HepG2 (cell line): ENCODE measurements around the gene MAN1A1. TPM values are rescaled to one million over a fixed set of nuclear protein-coding genes. Genes with fewer than 3 reads are reported as not detected.

ENCODE experiments used
- ATF1 ChIP-seq: IDR thresholded peaks from 2 replicates; pipeline ENCODE4 v1.6.1; 2016; ENCODE audit warnings: mild to moderate bottlenecking, control low read depth
- ATM ChIP-seq: fragments of 450-650 bp; IDR thresholded peaks from 2 replicates; pipeline ENCODE4 v1.7.1; 2017; ENCODE audit warnings: mild to moderate bottlenecking, borderline replicate concordance
- CBFB ChIP-seq: sonication (generic); formaldehyde crosslinking; IDR thresholded peaks from 2 replicates; pipeline ENCODE4 v1.4.0; 2020; ENCODE audit warnings: missing genetic modification reagents
- CCAR2 ChIP-seq: fragments of 200-400 bp; formaldehyde crosslinking; optimal IDR thresholded peaks from 2 replicates; pipeline ENCODE3; 2018; ENCODE audit warnings: low read depth, mild to moderate bottlenecking, low read length, moderate library complexity
- DPF2 ChIP-seq: sonication (generic); formaldehyde crosslinking; IDR thresholded peaks from 2 replicates; pipeline ENCODE4 v1.4.0; 2020; ENCODE audit warnings: mild to moderate bottlenecking, low read depth, missing genetic modification reagents, borderline replicate concordance
- FLYWCH1 ChIP-seq: sonication (generic); formaldehyde crosslinking; IDR thresholded peaks from 2 replicates; pipeline ENCODE4 v1.8.1; 2023; ENCODE audit warnings: mild to moderate bottlenecking, missing genetic modification reagents
- GATAD1 ChIP-seq: IDR thresholded peaks from 2 replicates; pipeline ENCODE4 v1.6.1; 2016; ENCODE audit warnings: missing genetic modification reagents, missing compliant biosample characterization
- IRF2 ChIP-seq: IDR thresholded peaks from 2 replicates; pipeline ENCODE4 v1.6.1; 2018; ENCODE audit warnings: missing genetic modification reagents, missing compliant biosample characterization
- MLX ChIP-seq: IDR thresholded peaks from 2 replicates; pipeline ENCODE4 v1.6.1; 2016
- NFIC ChIP-seq: IDR thresholded peaks from 2 replicates; pipeline ENCODE4 v1.6.1; 2012; ENCODE audit warnings: mild to moderate bottlenecking, low read length, inconsistent platforms
- NR2C2 ChIP-seq: sonication (generic); formaldehyde crosslinking; IDR thresholded peaks from 2 replicates; pipeline ENCODE4 v1.4.0; 2020; ENCODE audit warnings: missing genetic modification reagents, mild to moderate bottlenecking, moderate library complexity, borderline replicate concordance
- NR2F6 ChIP-seq, 2 experiments: IDR thresholded peaks; 2 replicates each; pipeline ENCODE4 v1.6.1; 2016; ENCODE audit warnings: antibody characterized with exemption in 1 of 2, mild to moderate bottlenecking in 1 of 2
- POGZ ChIP-seq: sonication (generic); formaldehyde crosslinking; IDR thresholded peaks from 2 replicates; pipeline ENCODE4 v1.4.0; 2020; ENCODE audit warnings: mild to moderate bottlenecking, missing genetic modification reagents
- PPARG ChIP-seq: conservative IDR thresholded peaks from 2 replicates; pipeline ENCODE4 v1.6.1; 2016; ENCODE audit warnings: missing biosample characterization, missing genetic modification reagents
- TBX3 ChIP-seq: fragments of 450-650 bp; IDR thresholded peaks from 2 replicates; pipeline ENCODE4 v1.6.1; 2017; ENCODE audit warnings: antibody characterized with exemption, mild to moderate bottlenecking, inconsistent platforms, borderline replicate concordance
- TEAD3 ChIP-seq: optimal IDR thresholded peaks from 2 replicates; pipeline ENCODE3; 2016; ENCODE audit warnings: borderline replicate concordance
- THAP11 ChIP-seq: IDR thresholded peaks from 2 replicates; pipeline ENCODE4 v1.6.1; 2016; ENCODE audit warnings: missing biosample characterization, missing genetic modification reagents
- ZKSCAN1 ChIP-seq: fragments of 150-350 bp; IDR thresholded peaks from 2 replicates; pipeline ENCODE4 v1.6.1; 2014; ENCODE audit warnings: low read length
- ZMAT5 ChIP-seq: sonication (generic); formaldehyde crosslinking; IDR thresholded peaks from 2 replicates; pipeline ENCODE4 v1.5.0; 2020; ENCODE audit warnings: mild to moderate bottlenecking, low read depth, missing genetic modification reagents, borderline replicate concordance
- ZNF101 ChIP-seq: sonication (generic); formaldehyde crosslinking; IDR thresholded peaks from 2 replicates; pipeline ENCODE4 v1.4.0; 2020; ENCODE audit warnings: mild to moderate bottlenecking, low read depth, missing genetic modification reagents, borderline replicate concordance
- ZNF292 ChIP-seq: sonication (generic); formaldehyde crosslinking; IDR thresholded peaks from 2 replicates; pipeline ENCODE4 v1.8.1; 2022; ENCODE audit warnings: mild to moderate bottlenecking, low read depth, missing genetic modification reagents, borderline replicate concordance
- ZNF574 ChIP-seq: sonication (generic); formaldehyde crosslinking; IDR thresholded peaks from 2 replicates; pipeline ENCODE4 v1.4.0; 2020; ENCODE audit warnings: missing genetic modification reagents
- ZNF737 ChIP-seq: sonication (generic); formaldehyde crosslinking; IDR thresholded peaks from 2 replicates; pipeline ENCODE4 v1.5.0; 2020; ENCODE audit warnings: missing genetic modification reagents, mild to moderate bottlenecking, borderline replicate concordance
- ZNF740 ChIP-seq: sonication (generic); formaldehyde crosslinking; IDR thresholded peaks from 2 replicates; pipeline ENCODE4 v1.4.0; 2020; ENCODE audit warnings: missing genetic modification reagents
- ZNF878 ChIP-seq: sonication (generic); formaldehyde crosslinking; IDR thresholded peaks from 2 replicates; pipeline ENCODE4 v1.8.1; 2023; ENCODE audit warnings: mild to moderate bottlenecking, missing genetic modification reagents, moderate library complexity
- polyA plus RNA-seq, 8 experiments: library from polyadenylated mRNA; depleted of rRNA in 3 of 8; stranded (reverse) in 7 of 8; unstranded in 1 of 8; fragments of >200 nt; fragmentation: Illumina TruSeq in 4 of 8; extraction: Trizol in 4 of 8; gene quantifications; 2 replicates each; pipeline versions ENCODE4 v1.2.1 to v1.2.3, GENCODE V29; 2011 to 2016; ENCODE audit warnings: low read depth in 4 of 8, missing spikeins in 1 of 8, mixed read lengths in 1 of 8; ENCODE audit not compliant: insufficient read depth in 1 of 8
- total RNA-seq, 5 experiments: library from RNA; depleted of rRNA; stranded (reverse); fragments of >200 nt; fragmentation: Illumina TruSeq; extraction: Trizol; gene quantifications; 2 replicates each; pipeline ENCODE4 v1.2.3, GENCODE V29; 2016; ENCODE audit warnings: low read depth in 1 of 5

Gene MAN1A1
- total and polyA plus RNA-seq, 2 of the 13 experiments (the other 11 are each of a cell fraction or from before 2014, with no cell fraction given): 156 to 236 TPM

GRCh38 chr6:119129968-119130484, 219.5 kb downstream of the MAN1A1 start (continued):
- TF ChIP-seq MLX (CRISPR knock-in tag): peak; percentile 51
- TF ChIP-seq ZMAT5 (CRISPR knock-in tag): no peak
- peak; percentile 83 for TF ChIP-seq PPARG (CRISPR knock-in tag)
- no peak for TF ChIP-seq CCAR2
- TF ChIP-seq ZNF740 (CRISPR knock-in tag): no peak
- no peak for TF ChIP-seq ZNF292
- peak; percentile 48; the same call in 1 of the 2 replicates for TF ChIP-seq GATAD1 (CRISPR knock-in tag)
- peak; percentile 76; the same call in 1 of the 2 replicates for TF ChIP-seq DPF2
- peak; percentile 37; the same call in 1 of the 2 replicates for TF ChIP-seq ZNF878
- peak; percentile 41; the same call in 1 of the 2 replicates for TF ChIP-seq IRF2
- no peak; the same call in 1 of the 2 replicates for TF ChIP-seq ATF1 (CRISPR knock-in tag)
- TF ChIP-seq ATM: no peak
- no peak for TF ChIP-seq ZNF574 (CRISPR knock-in tag)
- TF ChIP-seq THAP11 (CRISPR knock-in tag): peak; percentile 53
- TF ChIP-seq NR2F6 (IDR thresholded peaks at IDR 0.05): peak; percentile 47; the same call in 1 of the 2 replicates
- peak; percentile 43; the same call in 1 of the 2 replicates for TF ChIP-seq NR2F6 (CRISPR knock-in tag; IDR thresholded peaks at IDR 0.05)
- TF ChIP-seq ZNF737 (CRISPR knock-in tag): no peak
- peak; percentile 94 for TF ChIP-seq TBX3
- TF ChIP-seq NFIC: peak; percentile 97
- TF ChIP-seq CBFB (CRISPR knock-in tag): no peak
- no peak for TF ChIP-seq ZNF101 (CRISPR knock-in tag)
- no peak for TF ChIP-seq ZKSCAN1
- TF ChIP-seq NR2C2 (CRISPR knock-in tag): 0 out of 2 replicates have a peak, but pooled peaks have one; percentile 10
- TF ChIP-seq POGZ: peak; percentile 46; the same call in 1 of the 2 replicates
- TF ChIP-seq FLYWCH1 (CRISPR knock-in tag): no peak
- peak; percentile 19 for TF ChIP-seq TEAD3
